Measurements from ENCODE around the gene GDPD5. TPM values are rescaled to one million over a fixed set of nuclear protein-coding genes. Genes with fewer than 3 reads are reported as not detected.

Gene GDPD5
- total and polyA plus RNA-seq, 9 donors = 12.8 to 33.2 (median 20.7) TPM

DNA sequence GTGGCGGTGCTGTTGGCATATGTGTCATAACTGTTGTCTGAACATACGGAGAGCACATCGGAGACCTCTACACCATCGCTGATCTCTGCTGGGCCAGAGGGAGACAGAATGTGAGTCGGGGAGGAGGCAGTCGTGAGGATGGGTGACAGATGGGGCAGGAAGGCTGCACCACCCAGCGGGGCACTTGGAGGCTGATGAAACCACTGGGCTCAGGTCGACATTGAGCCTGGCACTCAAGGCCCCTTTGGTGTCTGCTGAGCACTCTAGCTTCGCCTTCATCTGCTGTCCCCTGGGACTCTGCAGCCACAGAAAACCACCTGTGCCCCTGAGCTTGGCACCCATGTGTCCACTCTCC lies 90.2 kb downstream of the GDPD5 start:
- no peak for DNase-seq
- Histone ChIP-seq H3K27me3 (ENCODE audit: control insufficient read depth, insufficient read depth, low read length) (peaks cover 30% of the 10 kb centered on the region), H3K27ac (ENCODE audit: low read length) (no peak overlapping the region), H3K9me3 (replicated peaks; ENCODE audit: control insufficient read depth, low read depth, low read length) (no peaks in the 10 kb centered on the region), H3K4me1 (ENCODE audit: control insufficient read depth, insufficient read depth, low read length) (peaks cover 29% of the 10 kb centered on the region), H3K4me3 (ENCODE audit: low read length) (no peak overlapping the region), H3K36me3 (ENCODE audit: control insufficient read depth, insufficient read depth, low read length) (peaks cover 3% of the 10 kb centered on the region)
- WGBS (ENCODE audit: insufficient coverage) = 86% methylated on average over 9 of the region's 9 CpGs

DNA sequence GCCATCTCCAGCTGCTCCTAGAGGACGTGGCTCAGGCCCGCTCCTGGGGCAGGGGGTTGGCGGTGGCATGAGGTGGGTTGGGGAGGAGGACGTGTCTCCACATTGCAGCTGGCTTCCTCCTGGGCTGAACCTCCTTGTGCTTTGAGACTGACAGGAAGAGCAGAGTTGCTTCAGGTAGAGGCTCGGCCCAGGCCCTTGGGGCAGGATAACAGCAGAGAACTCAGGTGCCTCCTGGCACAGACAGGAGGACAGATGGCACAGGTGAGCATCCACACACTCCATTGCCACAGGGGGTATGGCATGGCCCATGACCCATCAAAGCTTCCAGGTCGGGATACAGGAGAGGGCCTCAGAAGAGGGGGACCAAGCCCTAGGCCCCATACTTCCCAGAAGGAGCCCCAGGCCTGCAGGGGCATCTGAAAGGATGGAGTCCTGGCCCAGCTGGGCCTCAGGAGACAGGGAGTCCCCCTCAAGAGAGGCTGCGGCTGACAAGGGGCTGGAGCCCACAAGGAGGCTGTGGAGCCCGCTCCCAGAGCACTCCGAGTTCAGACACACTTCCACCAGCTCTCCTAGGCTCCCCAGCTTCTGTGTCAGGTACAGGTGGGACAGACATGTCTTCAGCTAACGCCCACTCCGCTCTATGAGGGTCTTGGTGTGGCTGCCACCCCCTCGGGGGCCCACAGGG lies 90.7 kb downstream of the GDPD5 start:
- no peak overlapping the region for H3K4me3 ChIP-seq (ENCODE audit: low read length)
- no peak overlapping the region for H3K27ac ChIP-seq (ENCODE audit: low read length)
- H3K4me1 ChIP-seq (ENCODE audit: control insufficient read depth, insufficient read depth, low read length) = peaks cover 30% of the 10 kb centered on the region
- H3K9me3 ChIP-seq (replicated peaks; ENCODE audit: control insufficient read depth, low read depth, low read length) = no peaks in the 10 kb centered on the region
- peaks cover 3% of the 10 kb centered on the region for H3K36me3 ChIP-seq (ENCODE audit: control insufficient read depth, insufficient read depth, low read length)
- peaks cover 32% of the 10 kb centered on the region for H3K27me3 ChIP-seq (ENCODE audit: control insufficient read depth, insufficient read depth, low read length)
- WGBS (ENCODE audit: insufficient coverage) = 88% methylated on average over 11 of the region's 12 CpGs
- no peak for DNase-seq

DNA sequence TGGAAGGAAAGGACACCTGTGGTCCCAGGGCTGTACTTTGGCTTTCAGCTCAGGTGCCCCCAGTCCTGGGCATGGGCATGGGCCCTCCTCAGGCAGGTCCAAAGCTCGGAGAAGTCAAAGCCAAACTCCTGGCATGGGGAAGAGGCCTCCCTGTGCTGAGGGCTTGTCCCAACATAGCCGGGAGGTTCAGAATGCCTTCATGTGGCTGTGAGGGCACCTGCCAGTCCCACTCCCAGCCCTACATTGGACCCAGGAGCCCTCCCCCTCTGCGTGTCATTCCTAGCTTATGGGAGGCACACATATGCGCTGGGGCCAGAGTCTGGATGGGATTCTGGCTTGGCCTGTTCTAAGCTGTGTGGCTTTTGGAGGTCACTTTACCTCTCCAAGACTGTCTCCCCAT lies 91.7 kb downstream of the GDPD5 start:
- no peak overlapping the region for H3K27ac ChIP-seq (ENCODE audit: low read length)
- peaks cover 30% of the 10 kb centered on the region for H3K4me1 ChIP-seq (ENCODE audit: control insufficient read depth, insufficient read depth, low read length)

DNA sequence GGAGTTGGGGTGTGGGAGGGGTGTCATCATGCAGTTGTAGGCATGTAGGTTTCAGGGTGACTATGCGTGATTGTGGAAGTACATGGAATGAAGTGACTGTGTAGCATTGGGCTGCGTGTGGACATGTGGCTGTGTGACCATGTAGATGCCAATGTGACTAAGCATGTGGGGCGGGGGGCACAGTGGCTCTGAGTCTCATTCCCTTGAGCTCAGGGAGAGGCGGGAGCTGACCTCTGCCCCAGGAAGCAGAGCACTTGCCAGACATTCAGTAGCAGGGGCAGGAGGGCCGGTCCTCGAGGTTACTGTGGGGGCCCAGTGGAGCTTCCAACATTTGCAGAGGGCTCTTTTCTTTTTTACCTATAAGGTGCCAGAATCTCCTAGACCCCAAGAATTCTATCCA lies 92.3 kb downstream of the GDPD5 start:
- H3K27me3 ChIP-seq (ENCODE audit: control insufficient read depth, insufficient read depth, low read length) = peaks cover 45% of the 10 kb centered on the region
- H3K27ac ChIP-seq (ENCODE audit: low read length) = no peak overlapping the region
- peaks cover 5% of the 10 kb centered on the region for H3K9me3 ChIP-seq (replicated peaks; ENCODE audit: control insufficient read depth, low read depth, low read length)
- peaks cover 3% of the 10 kb centered on the region for H3K36me3 ChIP-seq (ENCODE audit: control insufficient read depth, insufficient read depth, low read length)
- WGBS (ENCODE audit: insufficient coverage) = 81% methylated on average over 5 of the region's 6 CpGs
- no peak for DNase-seq
- no peak overlapping the region for H3K4me3 ChIP-seq (ENCODE audit: low read length)
- H3K4me1 ChIP-seq (ENCODE audit: control insufficient read depth, insufficient read depth, low read length) = peaks cover 31% of the 10 kb centered on the region

More for the DNA sequence above, 91.7 kb downstream of the GDPD5 start:
- WGBS (ENCODE audit: insufficient coverage) = 70% methylated on average over 2 of the region's 4 CpGs
- Histone ChIP-seq H3K27me3 (ENCODE audit: control insufficient read depth, insufficient read depth, low read length) (peaks cover 39% of the 10 kb centered on the region), H3K36me3 (ENCODE audit: control insufficient read depth, insufficient read depth, low read length) (peaks cover 3% of the 10 kb centered on the region), H3K4me3 (ENCODE audit: low read length) (no peak overlapping the region), H3K9me3 (replicated peaks; ENCODE audit: control insufficient read depth, low read depth, low read length) (peaks cover 5% of the 10 kb centered on the region)
- DNase-seq = no peak

DNA sequence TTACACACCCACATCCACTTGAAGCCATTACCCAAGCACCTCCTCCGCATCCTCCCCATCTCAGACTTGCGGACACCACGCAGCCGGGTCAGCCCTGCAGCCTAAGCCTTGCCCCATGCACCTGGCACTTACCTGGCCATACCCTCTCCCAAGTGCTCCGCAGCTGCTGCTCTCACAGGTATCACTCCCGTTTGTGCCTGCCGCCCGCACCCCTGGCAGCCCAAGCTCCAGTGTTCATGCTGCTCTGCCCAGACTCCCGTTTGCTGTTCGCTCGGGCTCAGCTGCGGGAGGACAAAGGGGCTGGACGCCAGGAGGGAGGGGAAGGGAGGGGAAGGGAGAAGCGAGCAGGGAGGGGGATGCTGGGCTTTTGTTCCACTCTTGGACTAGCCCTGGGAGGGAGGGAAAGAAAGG lies 92.8 kb downstream of the GDPD5 start, which contains the start of gene KLHL35:
KLHL35 (minus strand) TSS at position 293 of the 411 bp plus-strand sequence. CDS start 2,574 bp downstream, outside the sequence.
- Histone ChIP-seq H3K4me1 (ENCODE audit: control insufficient read depth, insufficient read depth, low read length) (peaks cover 29% of the 10 kb centered on the region), H3K27ac (ENCODE audit: low read length) (no peak within 1 kb of the TSS), H3K36me3 (ENCODE audit: control insufficient read depth, insufficient read depth, low read length) (peaks cover 3% of the 10 kb centered on the region), H3K4me3 (ENCODE audit: low read length) (no peak within 1 kb of the TSS), H3K27me3 (ENCODE audit: control insufficient read depth, insufficient read depth, low read length) (peaks cover 49% of the 10 kb centered on the region), H3K9me3 (replicated peaks; ENCODE audit: control insufficient read depth, low read depth, low read length) (peaks cover 5% of the 10 kb centered on the region)
- 6% methylated on average over 14 of the region's 14 CpGs for WGBS (ENCODE audit: insufficient coverage)
- no peak for DNase-seq

DNA sequence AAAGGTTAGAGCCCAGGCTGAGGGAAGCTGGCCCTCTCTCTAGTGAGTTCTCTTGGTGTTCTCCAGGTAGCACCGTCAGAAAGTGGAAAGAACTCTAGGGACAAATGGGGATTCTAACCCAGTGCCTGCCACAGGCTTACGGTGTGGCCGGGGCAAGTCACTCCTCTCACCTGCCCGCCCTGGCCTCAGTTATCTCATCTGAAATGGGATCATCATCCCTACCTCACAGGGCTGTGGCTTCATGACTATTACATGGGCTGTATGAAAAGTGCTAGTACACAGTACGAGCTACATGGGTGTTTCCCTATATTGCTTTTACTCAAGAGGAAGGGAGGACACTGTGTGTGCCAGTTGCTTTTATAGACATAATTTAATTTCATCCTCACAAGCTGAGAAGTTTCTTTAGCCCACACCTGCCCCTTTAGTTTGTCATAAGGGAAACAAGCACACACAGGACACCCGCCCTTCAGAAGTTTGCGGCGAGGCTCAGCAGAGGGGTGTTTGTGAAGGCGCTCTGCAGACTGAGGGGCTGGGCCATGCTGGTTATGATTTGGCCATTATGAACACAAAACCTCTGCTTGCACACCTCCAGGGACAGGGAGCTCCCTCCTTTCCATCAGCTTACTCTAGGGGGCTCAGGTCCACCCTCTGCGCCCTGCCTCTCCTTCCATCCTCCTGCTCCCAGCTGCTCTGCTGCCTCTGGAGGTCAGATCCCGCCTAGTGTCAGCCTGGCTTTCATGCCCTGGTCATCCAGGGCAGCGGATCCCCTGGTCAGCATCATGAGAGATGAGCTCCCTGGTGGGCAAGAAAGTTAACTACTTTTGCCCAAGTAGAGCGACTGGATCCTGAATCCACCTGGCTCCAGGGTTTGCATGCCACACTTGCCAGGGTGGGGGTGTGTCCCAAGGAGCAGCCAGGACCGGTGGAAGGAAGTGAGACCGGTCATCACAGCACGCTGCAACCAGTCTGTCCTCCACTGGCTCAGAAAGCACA lies 93.9 kb downstream of the GDPD5 start:
- Histone ChIP-seq H3K9me3 (replicated peaks; ENCODE audit: control insufficient read depth, low read depth, low read length) (peaks cover 5% of the 10 kb centered on the region), H3K27ac (ENCODE audit: low read length) (no peak overlapping the region), H3K36me3 (ENCODE audit: control insufficient read depth, insufficient read depth, low read length) (peaks cover 3% of the 10 kb centered on the region), H3K4me3 (ENCODE audit: low read length) (no peak overlapping the region), H3K4me1 (ENCODE audit: control insufficient read depth, insufficient read depth, low read length) (peaks cover 26% of the 10 kb centered on the region), H3K27me3 (ENCODE audit: control insufficient read depth, insufficient read depth, low read length) (peaks cover 57% of the 10 kb centered on the region)
- 23% methylated on average over 7 of the region's 16 CpGs for WGBS (ENCODE audit: insufficient coverage)
- DNase-seq = no peak

DNA sequence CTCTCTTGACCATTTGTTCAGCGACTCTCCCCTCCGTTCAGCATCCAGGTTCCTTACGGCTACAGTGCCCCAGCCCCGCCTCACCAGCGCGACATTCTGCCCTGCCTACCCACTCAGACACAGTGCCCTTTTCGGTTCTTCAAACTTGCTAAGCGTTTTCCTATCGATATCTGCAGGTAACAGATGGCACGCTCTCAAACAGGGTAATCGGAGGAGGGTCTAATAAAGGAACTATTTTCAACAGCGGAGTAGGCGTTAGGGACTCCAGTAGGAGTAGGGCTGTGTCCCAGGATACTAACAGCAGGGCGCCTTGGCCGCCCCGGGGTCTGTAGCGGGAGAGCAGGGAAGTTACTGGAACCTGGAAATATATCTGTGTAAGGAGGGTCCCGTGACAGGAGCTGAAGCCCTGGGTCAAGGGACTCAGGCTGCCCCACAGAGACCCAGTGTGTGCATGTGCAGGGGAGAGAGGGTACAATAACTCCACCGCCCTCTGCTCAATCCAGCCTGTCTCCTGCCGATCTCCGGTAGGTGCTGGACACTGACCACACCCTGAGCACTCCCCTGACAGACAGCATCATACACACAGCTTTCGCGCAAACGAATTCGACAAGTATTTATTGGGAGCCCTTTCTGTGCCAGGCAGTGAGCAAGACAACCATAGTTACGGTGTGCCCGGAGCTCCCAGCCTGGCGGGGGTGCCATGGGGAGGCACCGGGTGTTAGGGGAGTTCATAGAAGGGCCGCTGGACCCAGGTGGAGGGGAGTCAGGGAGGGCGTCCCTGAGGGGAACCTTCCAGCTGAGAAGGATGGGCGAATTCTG lies 94.8 kb downstream of the GDPD5 start:
- no peak for DNase-seq
- 24% methylated on average over 28 of the region's 32 CpGs for WGBS (ENCODE audit: insufficient coverage)
- Histone ChIP-seq H3K36me3 (ENCODE audit: control insufficient read depth, insufficient read depth, low read length) (peaks cover 3% of the 10 kb centered on the region), H3K4me1 (ENCODE audit: control insufficient read depth, insufficient read depth, low read length) (peaks cover 26% of the 10 kb centered on the region), H3K27me3 (ENCODE audit: control insufficient read depth, insufficient read depth, low read length) (peaks cover 57% of the 10 kb centered on the region), H3K27ac (ENCODE audit: low read length) (no peak overlapping the region), H3K9me3 (replicated peaks; ENCODE audit: control insufficient read depth, low read depth, low read length) (peaks cover 5% of the 10 kb centered on the region), H3K4me3 (ENCODE audit: low read length) (peak overlapping the region; percentile 21)

DNA sequence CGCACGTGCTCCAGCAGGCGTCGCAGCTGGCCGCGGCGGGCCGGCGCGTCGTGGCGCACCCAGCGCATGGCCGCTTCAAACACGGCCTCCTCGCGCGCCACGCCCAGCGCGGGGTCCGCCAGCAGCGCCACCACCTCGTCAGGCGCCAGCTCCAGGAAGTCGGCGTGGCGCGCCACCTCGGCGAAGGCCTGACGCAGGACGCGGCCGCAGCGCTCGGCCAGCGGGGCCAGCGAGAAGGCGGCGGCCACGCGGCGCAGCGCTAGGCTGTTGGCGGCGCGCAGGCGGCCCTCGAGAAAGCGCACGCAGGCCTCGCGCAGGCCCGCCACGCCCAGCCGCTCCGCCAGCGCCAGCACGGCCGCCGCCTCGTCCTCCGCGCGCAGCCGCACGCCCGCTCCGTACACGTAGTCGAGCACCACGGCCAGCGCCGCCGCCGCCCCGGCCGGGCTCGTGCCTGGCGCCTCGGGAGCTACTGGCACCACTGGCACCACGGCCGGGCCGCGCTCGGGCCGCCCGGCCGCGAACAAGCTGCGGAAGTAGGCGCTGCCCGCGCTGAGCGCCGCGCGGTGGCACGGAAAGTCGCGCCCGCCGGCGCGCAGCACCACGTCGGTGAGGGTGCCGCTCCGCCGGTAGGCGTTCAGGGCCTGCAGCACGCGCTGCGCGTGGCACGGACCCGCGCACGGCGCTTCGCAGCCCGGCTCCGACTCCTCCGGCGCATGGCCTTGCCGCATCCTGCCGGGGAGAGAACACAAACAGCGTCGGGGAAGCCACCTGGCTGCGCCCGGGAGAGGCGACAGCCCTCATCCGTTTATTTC lies 95.6 kb downstream of the GDPD5 start:
- Histone ChIP-seq H3K36me3 (ENCODE audit: control insufficient read depth, insufficient read depth, low read length) (peaks cover 1% of the 10 kb centered on the region), H3K4me1 (ENCODE audit: control insufficient read depth, insufficient read depth, low read length) (peaks cover 26% of the 10 kb centered on the region), H3K27ac (ENCODE audit: low read length) (no peak overlapping the region), H3K27me3 (ENCODE audit: control insufficient read depth, insufficient read depth, low read length) (peaks cover 57% of the 10 kb centered on the region), H3K9me3 (replicated peaks; ENCODE audit: control insufficient read depth, low read depth, low read length) (peaks cover 5% of the 10 kb centered on the region), H3K4me3 (ENCODE audit: low read length) (peak overlapping the region; percentile 21)
- peak; percentile 83 for DNase-seq
- under 1% methylated on average over 134 of the region's 134 CpGs for WGBS (ENCODE audit: insufficient coverage)

DNA sequence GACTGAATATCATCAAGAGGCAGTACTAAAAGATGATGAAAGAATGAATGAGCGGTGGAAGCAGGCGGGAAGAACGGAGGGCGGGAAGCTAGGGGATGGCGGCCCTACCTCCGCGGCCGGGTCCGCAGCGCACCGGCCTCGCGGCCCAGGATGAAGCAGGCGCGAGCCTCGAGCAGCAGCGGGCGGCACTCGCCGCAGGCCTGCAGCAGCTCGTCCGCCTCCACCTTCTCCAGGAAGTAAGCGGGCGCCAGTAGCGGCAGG lies 96.2 kb downstream of the GDPD5 start:
- no peak for DNase-seq
- Histone ChIP-seq H3K4me3 (ENCODE audit: low read length) (no peak overlapping the region), H3K4me1 (ENCODE audit: control insufficient read depth, insufficient read depth, low read length) (peaks cover 26% of the 10 kb centered on the region), H3K27me3 (ENCODE audit: control insufficient read depth, insufficient read depth, low read length) (peaks cover 57% of the 10 kb centered on the region), H3K9me3 (replicated peaks; ENCODE audit: control insufficient read depth, low read depth, low read length) (peaks cover 5% of the 10 kb centered on the region), H3K27ac (ENCODE audit: low read length) (no peak overlapping the region), H3K36me3 (ENCODE audit: control insufficient read depth, insufficient read depth, low read length) (no peaks in the 10 kb centered on the region)
- WGBS (ENCODE audit: insufficient coverage) = 13% methylated on average over 25 of the region's 25 CpGs
